Breast epithelium (tissue), 3 donors: Measurements from ENCODE around the gene APEX2.

Experiments used
- POLR2A ChIP-seq: fragments of 450-650 bp; IDR thresholded peaks from one replicate; pipeline ENCODE4 v1.6.1; 2016; ENCODE audit warnings: antibody characterized with exemption, mild to moderate bottlenecking, moderate library complexity
- TF ChIP-seq, protein P1 (sequence below), 3 donors: fragments of 450-650 bp; IDR thresholded peaks; one replicate each; pipeline ENCODE4 v1.5.1; 2016 to 2017; ENCODE audit warnings: antibody characterized with exemption in 3 of 3, mild to moderate bottlenecking in 3 of 3, moderate library complexity in 3 of 3

GRCh38 chrX:55056820-55057674, 56.9 kb downstream of the APEX2 start:
- TF ChIP-seq, protein P1, sequence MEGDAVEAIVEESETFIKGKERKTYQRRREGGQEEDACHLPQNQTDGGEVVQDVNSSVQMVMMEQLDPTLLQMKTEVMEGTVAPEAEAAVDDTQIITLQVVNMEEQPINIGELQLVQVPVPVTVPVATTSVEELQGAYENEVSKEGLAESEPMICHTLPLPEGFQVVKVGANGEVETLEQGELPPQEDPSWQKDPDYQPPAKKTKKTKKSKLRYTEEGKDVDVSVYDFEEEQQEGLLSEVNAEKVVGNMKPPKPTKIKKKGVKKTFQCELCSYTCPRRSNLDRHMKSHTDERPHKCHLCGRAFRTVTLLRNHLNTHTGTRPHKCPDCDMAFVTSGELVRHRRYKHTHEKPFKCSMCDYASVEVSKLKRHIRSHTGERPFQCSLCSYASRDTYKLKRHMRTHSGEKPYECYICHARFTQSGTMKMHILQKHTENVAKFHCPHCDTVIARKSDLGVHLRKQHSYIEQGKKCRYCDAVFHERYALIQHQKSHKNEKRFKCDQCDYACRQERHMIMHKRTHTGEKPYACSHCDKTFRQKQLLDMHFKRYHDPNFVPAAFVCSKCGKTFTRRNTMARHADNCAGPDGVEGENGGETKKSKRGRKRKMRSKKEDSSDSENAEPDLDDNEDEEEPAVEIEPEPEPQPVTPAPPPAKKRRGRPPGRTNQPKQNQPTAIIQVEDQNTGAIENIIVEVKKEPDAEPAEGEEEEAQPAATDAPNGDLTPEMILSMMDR (IDR thresholded peaks at IDR 0.05): no peak
- no peak for TF ChIP-seq POLR2A
